GM21717 (cell line): ENCODE measurements around the gene IFT27.

ENCODE experiments used
- ATAC-seq: cut with Tn5 transposase; IDR thresholded peaks from one replicate; pipeline ENCODE4 v1.9.1; 2021; ENCODE audit warnings: mild to moderate bottlenecking, moderate library complexity; ENCODE audit not compliant: unreplicated experiment

The IFT27 gene

GRCh38 chr22:36775964-36776669 is at the start of gene IFT27:
IFT27 (minus strand) TSS chr22:36776119; CDS start chr22:36775707, 412 bp downstream.
- ATAC-seq, result peak; percentile 84

- ATAC-seq, result no peak
Measured at GRCh38 chr22:36824655-36825054, 48.7 kb upstream of the IFT27 start.

- no peak for ATAC-seq
Measured at GRCh38 chr22:36823186-36823839, 47.4 kb upstream of the IFT27 start.

GRCh38 chr22:36822581-36822980 is 46.7 kb upstream of the IFT27 start:
- no peak for ATAC-seq

GRCh38 chr22:36819112-36819511 is 43.2 kb upstream of the IFT27 start:
- no peak for ATAC-seq

GRCh38 chr22:36818010-36818642 is 42.2 kb upstream of the IFT27 start:
- no peak for ATAC-seq

- no peak for ATAC-seq
Measured at GRCh38 chr22:36817525-36817848, 41.6 kb upstream of the IFT27 start.

- no peak for ATAC-seq
Measured at GRCh38 chr22:36816636-36817524, 41.0 kb upstream of the IFT27 start, which contains the start of gene PVALB. PVALB (minus strand) TSS chr22:36817035; CDS start chr22:36817005, 30 bp downstream.

- no peak for ATAC-seq
Measured at GRCh38 chr22:36816339-36816635, 40.4 kb upstream of the IFT27 start.

GRCh38 chr22:36815558-36816338 is 39.8 kb upstream of the IFT27 start:
- ATAC-seq, result no peak

GRCh38 chr22:36814801-36815200 is 38.9 kb upstream of the IFT27 start:
- no peak for ATAC-seq

- ATAC-seq, result no peak
Measured at GRCh38 chr22:36811094-36811800, 35.3 kb upstream of the IFT27 start.

GRCh38 chr22:36809351-36809750 is 33.4 kb upstream of the IFT27 start:
- no peak for ATAC-seq

GRCh38 chr22:36808721-36809344 is 32.9 kb upstream of the IFT27 start:
- ATAC-seq, result no peak

GRCh38 chr22:36807627-36808026 is 31.7 kb upstream of the IFT27 start:
- ATAC-seq, result no peak

GRCh38 chr22:36806835-36807234 is 30.9 kb upstream of the IFT27 start:
- ATAC-seq, result no peak

GRCh38 chr22:36803358-36803757 is 27.4 kb upstream of the IFT27 start:
- ATAC-seq, result no peak

GRCh38 chr22:36798674-36799066 is 22.8 kb upstream of the IFT27 start:
- no peak for ATAC-seq

- ATAC-seq, result no peak
Measured at GRCh38 chr22:36797911-36798673, 22.2 kb upstream of the IFT27 start.
